A673 (cell line): Measurements from ENCODE around the gene EDA. TPM values are rescaled to one million over a fixed set of nuclear protein-coding genes. Genes with fewer than 3 reads are reported as not detected.

Experiments
- BruUV-seq: library from RNA; stranded (reverse); fragments of 400-500 nt; replicated peaks from 2 replicates; lab custom pipeline; 2021; lab: Mats Ljungman, UMichigan
- CTCF ChIA-PET: fragments of 300-600 bp; sonication (Branson Sonifier 250); formaldehyde crosslinking; loops from one replicate; lab custom pipeline; 2022; ENCODE audit warnings: antibody characterized with exemption; lab: Charles Lee
- POLR2A ChIA-PET: fragments of 300-600 bp; sonication (Branson Sonifier 250); formaldehyde crosslinking; loops from one replicate; lab custom pipeline; 2022; ENCODE audit warnings: antibody characterized with exemption; ENCODE audit not compliant: low non-redundant PET; lab: Charles Lee
- DNase-seq: peaks from one replicate; pipeline ENCODE4 v3.0.0-alpha.2; 2015; ENCODE audit warnings: low spot score
- H3K27ac ChIP-seq: fragments of 200-600 bp; sonication (generic); 2 replicates; pipeline ENCODE4 v1.5.1; 2016; ENCODE audit warnings: mixed run types, low read depth, mild to moderate bottlenecking, mixed read lengths, antibody characterized with exemption, low read length; ENCODE audit not compliant: poor library complexity, severe bottlenecking
- H3K27me3 ChIP-seq: fragments of 200-600 bp; sonication (generic); replicated peaks from 2 replicates; pipeline ENCODE4 v1.6.1; 2017; ENCODE audit warnings: mixed run types, low read depth, mild to moderate bottlenecking, mixed read lengths, antibody characterized with exemption, low read length; ENCODE audit not compliant: insufficient read depth, poor library complexity
- H3K36me3 ChIP-seq: fragments of 200-600 bp; sonication (generic); 2 replicates; pipeline ENCODE4 v1.6.1; 2016; ENCODE audit warnings: mixed run types, mild to moderate bottlenecking, mixed read lengths, antibody characterized with exemption, low read length; ENCODE audit not compliant: insufficient read depth, poor library complexity, severe bottlenecking
- H3K4me1 ChIP-seq: fragments of 200-600 bp; sonication (generic); 2 replicates; pipeline ENCODE4 v1.6.1; 2017; ENCODE audit warnings: mixed run types, mild to moderate bottlenecking, mixed read lengths, antibody characterized with exemption, low read length; ENCODE audit not compliant: insufficient read depth, poor library complexity, severe bottlenecking
- H3K4me3 ChIP-seq: fragments of 200-600 bp; sonication (generic); 2 replicates; pipeline ENCODE4 v1.5.1; 2016; ENCODE audit warnings: low read depth, mixed run types, mild to moderate bottlenecking, mixed read lengths, low read length; ENCODE audit not compliant: poor library complexity, severe bottlenecking
- H3K9me3 ChIP-seq: fragments of 200-600 bp; sonication (generic); 2 replicates; pipeline ENCODE4 v1.6.1; 2016; ENCODE audit warnings: mixed run types, low read depth, mild to moderate bottlenecking, mixed read lengths, antibody characterized with exemption, low read length; ENCODE audit not compliant: poor library complexity, severe bottlenecking
- EZH2 ChIP-seq: fragments of 200-600 bp; sonication (generic); IDR thresholded peaks from 2 replicates; pipeline ENCODE4 v1.6.1; 2017; ENCODE audit warnings: borderline replicate concordance, low read depth, mild to moderate bottlenecking, mixed read lengths, antibody characterized with exemption, low read length; ENCODE audit not compliant: poor library complexity, severe bottlenecking
- intact Hi-C: fragments of 100-400 bp; cut with micrococcal nuclease; formaldehyde crosslinking; loops from one replicate; pipeline ENCODE4 v1.10.0; 2022; ENCODE audit not compliant: unreplicated experiment
- total RNA-seq: library from RNA; stranded (reverse); gene quantifications from 2 replicates; pipeline ENCODE4 v1.2.3, GENCODE V29; 2021
- TF ChIP-seq, protein P1 (sequence below): fragments of 300-800, 200-600 bp; sonication (generic); conservative IDR thresholded peaks from 2 replicates; pipeline ENCODE4 v1.5.1; 2017; ENCODE audit warnings: low read depth, mild to moderate bottlenecking, antibody characterized with exemption, low read length, moderate library complexity, mixed read lengths

The EDA gene
- total RNA-seq, 1 experiment from 2014 or later = 3.3 TPM

DNA sequence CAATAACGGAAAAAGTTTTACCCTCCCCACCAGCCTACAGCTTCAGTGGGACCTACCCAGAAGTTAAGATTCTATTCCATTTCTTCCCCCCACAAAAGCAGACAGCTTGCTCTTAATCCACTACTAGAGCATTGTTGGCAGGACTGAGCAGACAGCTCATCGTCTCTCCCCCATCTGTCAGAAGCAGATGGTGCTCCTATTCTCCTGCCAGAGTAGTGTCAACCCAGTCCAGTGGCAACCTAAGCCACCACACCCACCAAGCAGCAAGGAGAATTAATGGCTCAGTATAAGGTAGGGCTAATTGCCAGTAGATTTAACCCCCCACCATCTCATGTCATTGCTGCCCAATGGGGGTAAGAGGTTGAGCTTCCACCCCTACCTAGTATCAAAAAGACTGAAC, 371.8 kb downstream of the EDA start:
- BruUV-seq = no TSS peak
- Histone ChIP-seq H3K36me3 (no peaks in the 10 kb centered on the region), H3K9me3 (no peaks in the 10 kb centered on the region), H3K4me3 (no peak overlapping the region), H3K27ac (no peak overlapping the region), H3K4me1 (no peaks in the 10 kb centered on the region), H3K27me3 (no peaks in the 10 kb centered on the region)
- POLR2A ChIA-PET = no interaction called here
- no peak for TF ChIP-seq EZH2
- TF ChIP-seq, protein P1, sequence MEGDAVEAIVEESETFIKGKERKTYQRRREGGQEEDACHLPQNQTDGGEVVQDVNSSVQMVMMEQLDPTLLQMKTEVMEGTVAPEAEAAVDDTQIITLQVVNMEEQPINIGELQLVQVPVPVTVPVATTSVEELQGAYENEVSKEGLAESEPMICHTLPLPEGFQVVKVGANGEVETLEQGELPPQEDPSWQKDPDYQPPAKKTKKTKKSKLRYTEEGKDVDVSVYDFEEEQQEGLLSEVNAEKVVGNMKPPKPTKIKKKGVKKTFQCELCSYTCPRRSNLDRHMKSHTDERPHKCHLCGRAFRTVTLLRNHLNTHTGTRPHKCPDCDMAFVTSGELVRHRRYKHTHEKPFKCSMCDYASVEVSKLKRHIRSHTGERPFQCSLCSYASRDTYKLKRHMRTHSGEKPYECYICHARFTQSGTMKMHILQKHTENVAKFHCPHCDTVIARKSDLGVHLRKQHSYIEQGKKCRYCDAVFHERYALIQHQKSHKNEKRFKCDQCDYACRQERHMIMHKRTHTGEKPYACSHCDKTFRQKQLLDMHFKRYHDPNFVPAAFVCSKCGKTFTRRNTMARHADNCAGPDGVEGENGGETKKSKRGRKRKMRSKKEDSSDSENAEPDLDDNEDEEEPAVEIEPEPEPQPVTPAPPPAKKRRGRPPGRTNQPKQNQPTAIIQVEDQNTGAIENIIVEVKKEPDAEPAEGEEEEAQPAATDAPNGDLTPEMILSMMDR = no peak
- intact Hi-C loops = no loop called here
- no peak for DNase-seq
- CTCF ChIA-PET = no interaction called here

DNA sequence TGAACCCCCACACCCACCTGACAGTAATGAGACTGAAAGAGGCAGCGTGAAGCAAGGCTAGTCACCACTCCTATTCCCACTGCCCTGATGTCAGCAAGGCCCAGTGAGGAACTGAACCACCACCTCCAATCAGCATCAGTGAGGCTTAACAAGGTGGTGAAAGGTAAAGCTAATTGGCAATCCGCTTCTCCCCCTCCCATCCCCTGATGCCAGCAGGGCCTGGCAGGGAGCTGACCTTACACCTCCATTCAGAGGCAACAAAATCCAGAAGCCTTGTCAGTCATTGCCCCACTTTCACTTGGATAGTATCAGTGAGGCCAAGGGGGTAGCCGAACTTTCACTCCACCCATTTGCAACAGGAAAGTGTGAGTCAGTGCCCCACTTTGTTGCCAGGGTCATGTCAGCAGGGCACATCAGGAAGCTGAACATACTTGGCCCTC, 373.1 kb downstream of the EDA start:
- DNase-seq = no peak
- ChIA-PET POLR2A (no interaction called here), CTCF (no interaction called here)
- H3K9me3 ChIP-seq = no peaks in the 10 kb centered on the region
- TF ChIP-seq, protein P1 = no peak
- TF ChIP-seq EZH2 = no peak
- intact Hi-C loops = no loop called here
- no peak overlapping the region for H3K27ac ChIP-seq
- H3K4me1 ChIP-seq = no peaks in the 10 kb centered on the region
- no peaks in the 10 kb centered on the region for H3K27me3 ChIP-seq
- no peaks in the 10 kb centered on the region for H3K36me3 ChIP-seq
- H3K4me3 ChIP-seq = no peak overlapping the region
- BruUV-seq = no TSS peak

- intact Hi-C loops = no loop called here
- Histone ChIP-seq H3K36me3 (no peaks in the 10 kb centered on the region), H3K27me3 (no peaks in the 10 kb centered on the region), H3K27ac (no peak overlapping the region), H3K9me3 (no peaks in the 10 kb centered on the region), H3K4me1 (no peaks in the 10 kb centered on the region), H3K4me3 (no peak overlapping the region)
- DNase-seq = no peak
- TF ChIP-seq, protein P1 = no peak
- TF ChIP-seq EZH2 = no peak
- POLR2A ChIA-PET = no interaction called here
- no TSS peak for BruUV-seq
- CTCF ChIA-PET = no interaction called here
Measured at GRCh38 chrX:69991685-69992084, 375.8 kb downstream of the EDA start.
